Loucy (cell line): ENCODE data around the gene PTPRT.

Experiments used
- CTCF ChIP-seq: fragments of 200-600 bp; sonication (generic); conservative IDR thresholded peaks from 2 replicates; pipeline ENCODE4 v1.5.1; 2014; ENCODE audit warnings: mild to moderate bottlenecking, antibody characterized with exemption, low read length
- EZH2phosphoT487 ChIP-seq: fragments of 200-600 bp; IDR thresholded peaks from 2 replicates; pipeline ENCODE4 v1.6.1; 2018; ENCODE audit warnings: antibody characterized with exemption, mild to moderate bottlenecking, moderate library complexity, borderline replicate concordance

DNA sequence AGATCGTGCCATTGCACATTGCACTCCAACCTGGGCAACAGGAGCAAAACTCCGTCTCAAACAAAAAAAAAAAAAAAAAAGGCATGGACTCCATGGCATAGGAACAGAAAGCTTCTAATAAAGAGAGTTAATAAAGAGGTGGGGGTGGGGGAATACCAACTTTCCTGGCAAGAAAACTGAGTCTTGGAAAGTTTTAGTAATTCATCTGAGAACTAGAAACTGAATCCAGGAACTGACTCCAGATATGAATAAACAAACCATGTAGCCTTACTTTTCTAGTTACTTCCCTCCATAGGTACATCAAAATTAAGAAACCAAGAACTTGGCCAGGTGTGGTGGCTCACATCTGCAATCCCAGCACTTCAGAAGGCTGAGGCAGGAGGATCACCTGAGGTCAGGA lies 38.5 kb downstream of the PTPRT start:
- TF ChIP-seq CTCF = no peak
- TF ChIP-seq EZH2phosphoT487 = no peak
